ENCODE results near the gene MROH2B. TPM values are rescaled to one million over a fixed set of nuclear protein-coding genes. Genes with fewer than 3 reads are reported as not detected.

The MROH2B gene
- total and polyA plus RNA-seq, 4 experiments from 2014 or later: not detected

GRCh38 chr5:40985501-40985900 lies 85.6 kb downstream of the MROH2B start:
- POLR2A ChIA-PET (ENCODE audit: partially characterized antibody): no interaction called here
- intact Hi-C loops (cut with micrococcal nuclease): no loop called here
- H3K27ac Mint-ChIP-seq: no peak overlapping the region
- peaks cover 0 to 9% (median 4%) of the 10 kb centered on the region in 8 donors for H3K9me3 Mint-ChIP-seq
- no peaks in the 10 kb centered on the region for H3K4me1 Mint-ChIP-seq
- Histone ChIP-seq H3K27me3 (ENCODE audit: insufficient read depth, low read length) (no peaks in the 10 kb centered on the region), H3K27ac (ENCODE audit: low read depth, low read length) (no peak overlapping the region), H3K36me3 (ENCODE audit: insufficient read depth, low read length) (no peaks in the 10 kb centered on the region), H3K9me3 (ENCODE audit: control insufficient read depth in 1 of 2, low read length in 2 of 2) (no peaks in the 10 kb centered on the region), H3K4me3 (ENCODE audit: low read length in 2 of 2) (no peak overlapping the region), H3K4me1 (ENCODE audit: insufficient read depth, low read length) (no peaks in the 10 kb centered on the region)
- H3K27me3 Mint-ChIP-seq: peaks cover 6 to 12% of the 10 kb centered on the region in 2 donors
- H3K4me3 Mint-ChIP-seq: no peak overlapping the region
- no peaks in the 10 kb centered on the region for H3K36me3 Mint-ChIP-seq
- no peak for DNase-seq
- CTCF ChIA-PET (ENCODE audit: partially characterized antibody): no interaction called here

- DNase-seq: no peak
- intact Hi-C loops (cut with micrococcal nuclease): no loop called here
- Mint-ChIP-seq H3K9me3 (peaks cover 0 to 9% (median 4%) of the 10 kb centered on the region in 8 donors), H3K4me3 (no peak overlapping the region), H3K27ac (no peak overlapping the region), H3K27me3 (peaks cover 6 to 12% of the 10 kb centered on the region in 2 donors), H3K4me1 (no peaks in the 10 kb centered on the region), H3K36me3 (no peaks in the 10 kb centered on the region)
- Histone ChIP-seq H3K4me1 (ENCODE audit: insufficient read depth, low read length) (no peaks in the 10 kb centered on the region), H3K27me3 (ENCODE audit: insufficient read depth, low read length) (no peaks in the 10 kb centered on the region), H3K27ac (ENCODE audit: low read depth, low read length) (no peak overlapping the region), H3K9me3 (ENCODE audit: control insufficient read depth in 1 of 2, low read length in 2 of 2) (no peaks in the 10 kb centered on the region), H3K4me3 (ENCODE audit: low read length in 2 of 2) (no peak overlapping the region), H3K36me3 (ENCODE audit: insufficient read depth, low read length) (no peaks in the 10 kb centered on the region)
- CTCF ChIA-PET (ENCODE audit: partially characterized antibody): no interaction called here
- POLR2A ChIA-PET (ENCODE audit: partially characterized antibody): no interaction called here
These were observed 86.3 kb downstream of the MROH2B start for GRCh38 chr5:40984884-40985283.

GRCh38 chr5:40983781-40984180 lies 87.4 kb downstream of the MROH2B start:
- no peaks in the 10 kb centered on the region for H3K4me1 ChIP-seq (ENCODE audit: insufficient read depth, low read length)
- ChIA-PET CTCF (ENCODE audit: partially characterized antibody) (no interaction called here), POLR2A (ENCODE audit: partially characterized antibody) (no interaction called here)
- H3K27me3 ChIP-seq (ENCODE audit: insufficient read depth, low read length): no peaks in the 10 kb centered on the region
- H3K27ac ChIP-seq (ENCODE audit: low read depth, low read length): no peak overlapping the region
- peaks cover 6 to 12% of the 10 kb centered on the region in 2 donors for H3K27me3 Mint-ChIP-seq
- intact Hi-C loops (cut with micrococcal nuclease): no loop called here
- H3K4me3 ChIP-seq (ENCODE audit: low read length in 2 of 2): no peak overlapping the region
- no peaks in the 10 kb centered on the region for H3K9me3 ChIP-seq (ENCODE audit: control insufficient read depth in 1 of 2, low read length in 2 of 2)
- H3K4me3 Mint-ChIP-seq: no peak overlapping the region
- no peaks in the 10 kb centered on the region for H3K36me3 ChIP-seq (ENCODE audit: insufficient read depth, low read length)
- H3K9me3 Mint-ChIP-seq: peaks cover 0 to 9% (median 4%) of the 10 kb centered on the region in 8 donors
- H3K27ac Mint-ChIP-seq: no peak overlapping the region
- no peaks in the 10 kb centered on the region for H3K36me3 Mint-ChIP-seq
- no peak for DNase-seq
- H3K4me1 Mint-ChIP-seq: no peaks in the 10 kb centered on the region

- peaks cover 0 to 4% (median 0%) of the 10 kb centered on the region in 8 donors for H3K9me3 Mint-ChIP-seq
These were observed 89.7 kb downstream of the MROH2B start for GRCh38 chr5:40981420-40981819.

GRCh38 chr5:40976836-40977235 lies 94.3 kb downstream of the MROH2B start:
- POLR2A ChIA-PET (ENCODE audit: partially characterized antibody): no interaction called here
- H3K4me3 ChIP-seq (ENCODE audit: low read length in 2 of 2): no peak overlapping the region
- H3K27me3 Mint-ChIP-seq: peaks cover 1 to 5% of the 10 kb centered on the region in 2 donors
- H3K9me3 Mint-ChIP-seq: peaks cover 0 to 2% (median 0%) of the 10 kb centered on the region in 8 donors
- H3K4me1 ChIP-seq (ENCODE audit: insufficient read depth, low read length): no peaks in the 10 kb centered on the region
- CTCF ChIA-PET (ENCODE audit: partially characterized antibody): no interaction called here
- H3K4me3 Mint-ChIP-seq: no peak overlapping the region
- no peak overlapping the region for H3K27ac Mint-ChIP-seq
- H3K27ac ChIP-seq (ENCODE audit: low read depth, low read length): no peak overlapping the region
- H3K36me3 Mint-ChIP-seq: no peaks in the 10 kb centered on the region
- H3K27me3 ChIP-seq (ENCODE audit: insufficient read depth, low read length): no peaks in the 10 kb centered on the region
- intact Hi-C loops (cut with micrococcal nuclease): no loop called here
- H3K36me3 ChIP-seq (ENCODE audit: insufficient read depth, low read length): no peaks in the 10 kb centered on the region
- H3K9me3 ChIP-seq (ENCODE audit: control insufficient read depth in 1 of 2, low read length in 2 of 2): no peaks in the 10 kb centered on the region
- no peak for DNase-seq
- no peaks in the 10 kb centered on the region for H3K4me1 Mint-ChIP-seq

More at GRCh38 chr5:40981420-40981819, 89.7 kb downstream of the MROH2B start:
- no peaks in the 10 kb centered on the region for H3K4me1 Mint-ChIP-seq
- Histone ChIP-seq H3K4me3 (ENCODE audit: low read length in 2 of 2) (no peak overlapping the region), H3K27ac (ENCODE audit: low read depth, low read length) (no peak overlapping the region), H3K36me3 (ENCODE audit: insufficient read depth, low read length) (no peaks in the 10 kb centered on the region), H3K9me3 (ENCODE audit: control insufficient read depth in 1 of 2, low read length in 2 of 2) (no peaks in the 10 kb centered on the region), H3K4me1 (ENCODE audit: insufficient read depth, low read length) (no peaks in the 10 kb centered on the region), H3K27me3 (ENCODE audit: insufficient read depth, low read length) (no peaks in the 10 kb centered on the region)
- H3K27me3 Mint-ChIP-seq: peaks cover 6 to 14% of the 10 kb centered on the region in 2 donors
- DNase-seq: no peak
- ChIA-PET POLR2A (ENCODE audit: partially characterized antibody) (no interaction called here), CTCF (ENCODE audit: partially characterized antibody) (no interaction called here)
- no peaks in the 10 kb centered on the region for H3K36me3 Mint-ChIP-seq
- H3K4me3 Mint-ChIP-seq: no peak overlapping the region
- intact Hi-C loops (cut with micrococcal nuclease): no loop called here
- no peak overlapping the region for H3K27ac Mint-ChIP-seq

GRCh38 chr5:40976041-40976440 lies 95.1 kb downstream of the MROH2B start:
- no peaks in the 10 kb centered on the region for H3K4me1 ChIP-seq (ENCODE audit: insufficient read depth, low read length)
- no peak overlapping the region for H3K4me3 ChIP-seq (ENCODE audit: low read length in 2 of 2)
- Mint-ChIP-seq H3K36me3 (no peaks in the 10 kb centered on the region), H3K27me3 (peaks cover 1 to 4% of the 10 kb centered on the region in 2 donors), H3K9me3 (peaks cover 0 to 2% (median 0%) of the 10 kb centered on the region in 8 donors), H3K27ac (no peak overlapping the region), H3K4me1 (no peaks in the 10 kb centered on the region), H3K4me3 (no peak overlapping the region)
- H3K9me3 ChIP-seq (ENCODE audit: control insufficient read depth in 1 of 2, low read length in 2 of 2): no peaks in the 10 kb centered on the region
- ChIA-PET POLR2A (ENCODE audit: partially characterized antibody) (no interaction called here), CTCF (ENCODE audit: partially characterized antibody) (no interaction called here)
- H3K27ac ChIP-seq (ENCODE audit: low read depth, low read length): no peak overlapping the region
- intact Hi-C loops (cut with micrococcal nuclease): no loop called here
- no peaks in the 10 kb centered on the region for H3K36me3 ChIP-seq (ENCODE audit: insufficient read depth, low read length)
- H3K27me3 ChIP-seq (ENCODE audit: insufficient read depth, low read length): no peaks in the 10 kb centered on the region
- DNase-seq: no peak

GRCh38 chr5:40973364-40974004 lies 97.7 kb downstream of the MROH2B start:
- Histone ChIP-seq H3K9me3 (ENCODE audit: control insufficient read depth in 1 of 2, low read length in 2 of 2) (no peaks in the 10 kb centered on the region), H3K4me3 (ENCODE audit: low read length in 2 of 2) (no peak overlapping the region), H3K36me3 (ENCODE audit: insufficient read depth, low read length) (no peaks in the 10 kb centered on the region), H3K27ac (ENCODE audit: low read depth, low read length) (no peak overlapping the region), H3K27me3 (ENCODE audit: insufficient read depth, low read length) (no peaks in the 10 kb centered on the region), H3K4me1 (ENCODE audit: insufficient read depth, low read length) (no peaks in the 10 kb centered on the region)
- Mint-ChIP-seq H3K4me1 (no peaks in the 10 kb centered on the region), H3K36me3 (no peaks in the 10 kb centered on the region), H3K27ac (no peak overlapping the region), H3K27me3 (peaks cover 1 to 4% of the 10 kb centered on the region in 2 donors), H3K4me3 (no peak overlapping the region), H3K9me3 (no peaks in the 10 kb centered on the region)
- intact Hi-C loops (cut with micrococcal nuclease): no loop called here
- no peak for DNase-seq
- ChIA-PET CTCF (ENCODE audit: partially characterized antibody) (no interaction called here), POLR2A (ENCODE audit: partially characterized antibody) (no interaction called here)

- no peak overlapping the region for H3K4me3 ChIP-seq (ENCODE audit: low read length in 2 of 2)
- no peaks in the 10 kb centered on the region for H3K27me3 ChIP-seq (ENCODE audit: insufficient read depth, low read length)
- Mint-ChIP-seq H3K27me3 (peaks cover 1 to 4% of the 10 kb centered on the region in 2 donors), H3K27ac (no peak overlapping the region), H3K4me1 (no peaks in the 10 kb centered on the region), H3K9me3 (peaks cover 0 to 3% (median 0%) of the 10 kb centered on the region in 8 donors), H3K4me3 (no peak overlapping the region), H3K36me3 (no peaks in the 10 kb centered on the region)
- no peak overlapping the region for H3K27ac ChIP-seq (ENCODE audit: low read depth, low read length)
- POLR2A ChIA-PET (ENCODE audit: partially characterized antibody): no interaction called here
- CTCF ChIA-PET (ENCODE audit: partially characterized antibody): no interaction called here
- no peak for DNase-seq
- H3K4me1 ChIP-seq (ENCODE audit: insufficient read depth, low read length): no peaks in the 10 kb centered on the region
- no peaks in the 10 kb centered on the region for H3K36me3 ChIP-seq (ENCODE audit: insufficient read depth, low read length)
- no peaks in the 10 kb centered on the region for H3K9me3 ChIP-seq (ENCODE audit: control insufficient read depth in 1 of 2, low read length in 2 of 2)
- intact Hi-C loops (cut with micrococcal nuclease): no loop called here
These were observed 98.7 kb downstream of the MROH2B start for GRCh38 chr5:40972434-40972833.
